K562 (cell line): ENCODE measurements around the gene CREB5. TPM values are rescaled to one million over a fixed set of nuclear protein-coding genes. Genes with fewer than 3 reads are reported as not detected.
A peak's percentile ranks its signal among the peaks of the same experiment; 100 is the strongest.

Source experiments
- ATAC-seq: fragments of 200-7000 bp; cut with Tn5 transposase; 3 replicates; pipeline ENCODE4 v1.9.1; 2020; ENCODE audit warnings: moderate library complexity
- BruUV-seq: library from RNA; stranded (reverse); fragments of 400-500 nt; replicated peaks from 2 replicates; lab custom pipeline; 2021; lab: Mats Ljungman, UMichigan
- CTCF ChIA-PET: fragments of 300-600 bp; formaldehyde crosslinking; extraction: SDS; loops from one replicate; lab custom pipeline; 2021; ENCODE audit warnings: low intra/inter-chr PET ratio; lab: Yijun Ruan, JAX
- POLR2A ChIA-PET: fragments of 300-600, 350-650 bp; sonication (Branson Sonifier 250); formaldehyde crosslinking; extraction: SDS; loops from one replicate; lab custom pipeline; 2021; ENCODE audit warnings: antibody characterized with exemption, inconsistent platforms; lab: Yijun Ruan, JAX
- DNase-seq, 4 experiments: peaks; one replicate each; pipeline versions ENCODE4 v3.0.0 to v3.0.0-alpha.2; 2011 to 2018; ENCODE audit warnings: low spot score in 3 of 4, mixed read lengths in 3 of 4; ENCODE audit errors: extremely low read depth in 1 of 4
- FAIRE-seq: peaks from 2 replicates; lab custom pipeline; 2011; peaks lifted over from hg19 to GRCh38; lab: Jason Lieb, UNC
- H2AFZ ChIP-seq: 2 replicates; pipeline ENCODE4 v1.6.0; 2011; ENCODE audit warnings: low read depth, low read length, control low read depth, inconsistent platforms
- H3K27ac ChIP-seq: fragments of 200-600 bp; 3 replicates; pipeline ENCODE4 v1.8.0; 2011; ENCODE audit warnings: low read depth, mild to moderate bottlenecking, control low read depth, inconsistent platforms, low read length, moderate library complexity, mixed read lengths; ENCODE audit errors: extremely low read depth
- H3K27me3 ChIP-seq, 2 experiments: fragments of 300-600 bp in 1 of 2; 2 replicates in 1 of 2; 3 replicates in 1 of 2; pipeline versions ENCODE4 v1.6.0 to v1.8.0; 2011; ENCODE audit warnings: inconsistent platforms in 2 of 2, low read length in 2 of 2, mild to moderate bottlenecking in 1 of 2, mixed read lengths in 1 of 2, moderate library complexity in 1 of 2; ENCODE audit not compliant: control insufficient read depth in 2 of 2, insufficient read depth in 2 of 2
- H3K36me3 ChIP-seq: fragments of 300-600 bp; 3 replicates; pipeline ENCODE4 v1.8.0; 2011; ENCODE audit warnings: mild to moderate bottlenecking, low read length, inconsistent platforms; ENCODE audit not compliant: control insufficient read depth, insufficient read depth
- H3K4me1 ChIP-seq, 2 experiments: fragments of 200-600 bp in 1 of 2; replicated peaks in 1 of 2; 2 replicates in 1 of 2; 3 replicates in 1 of 2; pipeline versions ENCODE4 v1.5.1 to v1.8.0; 2011; ENCODE audit warnings: inconsistent platforms in 2 of 2, low read length in 2 of 2, mild to moderate bottlenecking in 1 of 2, mixed read lengths in 1 of 2, moderate library complexity in 1 of 2; ENCODE audit not compliant: control insufficient read depth in 2 of 2, insufficient read depth in 2 of 2
- H3K4me2 ChIP-seq: 2 replicates; pipeline ENCODE4 v1.6.1; 2011; ENCODE audit warnings: low read length, control low read depth, inconsistent platforms, mixed read lengths; ENCODE audit not compliant: insufficient read depth
- H3K4me3 ChIP-seq: fragments of 200-600 bp; sonication (generic), shearing (Covaris generic); 2 replicates; pipeline ENCODE4 v1.5.1; 2016; ENCODE audit warnings: control low read depth, inconsistent platforms
- H3K79me2 ChIP-seq: fragments of 200-600 bp; 3 replicates; pipeline ENCODE4 v1.8.0; 2011; ENCODE audit warnings: low read length, inconsistent platforms; ENCODE audit not compliant: control insufficient read depth, insufficient read depth
- H3K9ac ChIP-seq, 2 experiments: 2 replicates each; pipeline versions ENCODE4 v1.6.0 to v1.6.1; 2011; ENCODE audit warnings: low read depth in 2 of 2, low read length in 2 of 2, control low read depth in 1 of 2, inconsistent platforms in 1 of 2, mild to moderate bottlenecking in 1 of 2, mixed read lengths in 1 of 2; ENCODE audit not compliant: insufficient read depth in 1 of 2
- H3K9me1 ChIP-seq: one replicate; pipeline ENCODE4 v1.6.0; 2011; ENCODE audit warnings: inconsistent platforms, mild to moderate bottlenecking, low read length, moderate library complexity; ENCODE audit not compliant: control insufficient read depth, insufficient read depth
- H3K9me3 ChIP-seq: replicated peaks from 2 replicates; pipeline ENCODE4 v1.5.1; 2011; ENCODE audit warnings: low read depth, low read length, inconsistent platforms; ENCODE audit not compliant: control insufficient read depth, insufficient read depth
- H4K20me1 ChIP-seq: replicated peaks from 2 replicates; pipeline ENCODE4 v1.6.1; 2011; ENCODE audit warnings: low read length, inconsistent platforms, mixed read lengths; ENCODE audit not compliant: control insufficient read depth, insufficient read depth
- CBX2 ChIP-seq: fragments of 200-600 bp; sonication (generic); IDR thresholded peaks from one replicate; pipeline ENCODE4 v1.6.1; 2012; ENCODE audit warnings: mild to moderate bottlenecking, low read length, inconsistent platforms; ENCODE audit not compliant: insufficient read depth, poor library complexity, severe bottlenecking
- CBX8 ChIP-seq: fragments of 200-600 bp; sonication (generic); IDR thresholded peaks from 2 replicates; pipeline ENCODE4 v1.6.1; 2012; ENCODE audit warnings: borderline replicate concordance, mixed run types, low read depth, mild to moderate bottlenecking, moderate library complexity, mixed read lengths, low read length, control low read depth, inconsistent platforms; ENCODE audit not compliant: poor library complexity, severe bottlenecking; ENCODE audit errors: extremely low read depth
- CTCF ChIP-seq, 3 experiments: IDR thresholded peaks in 2 of 3; conservative IDR thresholded peaks in 1 of 3; 2 replicates each; pipeline ENCODE4 v1.5.1; 2011 to 2012; ENCODE audit warnings: low read length in 3 of 3, mild to moderate bottlenecking in 3 of 3, control low read depth in 2 of 3, improper control_type of control experiment in 1 of 3, inconsistent platforms in 1 of 3, low read depth in 1 of 3, mixed read lengths in 1 of 3, moderate library complexity in 1 of 3; ENCODE audit not compliant: insufficient read depth in 2 of 3
- HMG20A ChIP-seq: fragments of 450-650 bp; formaldehyde crosslinking; conservative IDR thresholded peaks from 2 replicates; pipeline ENCODE4 v1.4.0; 2020; ENCODE audit warnings: mild to moderate bottlenecking, mixed read lengths
- ILF3 ChIP-seq: fragments of 450-650 bp; IDR thresholded peaks from 2 replicates; pipeline ENCODE4 v1.6.1; 2018; ENCODE audit warnings: antibody characterized with exemption, mild to moderate bottlenecking, moderate library complexity, borderline replicate concordance
- MED1 ChIP-seq: sonication (generic); formaldehyde crosslinking; IDR thresholded peaks from 2 replicates; pipeline ENCODE4 v1.8.1; 2023; ENCODE audit warnings: missing genetic modification reagents, borderline replicate concordance
- NFRKB ChIP-seq: fragments of 450-650 bp; IDR thresholded peaks from 2 replicates; pipeline ENCODE4 v1.6.1; 2016; ENCODE audit warnings: low read depth
- NR2F6 ChIP-seq: fragments of 450-650 bp; formaldehyde crosslinking; IDR thresholded peaks from 2 replicates; pipeline ENCODE4 v1.4.0; 2020; ENCODE audit warnings: mild to moderate bottlenecking
- SAFB ChIP-seq: fragments of 200-400 bp; formaldehyde crosslinking; IDR thresholded peaks from 2 replicates; pipeline ENCODE4 v1.6.1; 2017; ENCODE audit warnings: low read depth, low read length, borderline replicate concordance
- ZNF140 ChIP-seq: fragments of 250-450 bp; sonication (Bioruptor Pico); IDR thresholded peaks from 2 replicates; pipeline ENCODE4 v1.8.0; 2021; ENCODE audit warnings: moderate library complexity, mild to moderate bottlenecking, inconsistent platforms
- ZNF212 ChIP-seq: fragments of 450-650 bp; formaldehyde crosslinking; IDR thresholded peaks from 2 replicates; pipeline ENCODE4 v1.4.0; 2020; ENCODE audit warnings: mild to moderate bottlenecking
- ZNF644 ChIP-seq: fragments of 200-800 bp; sonication (Bioruptor generic); IDR thresholded peaks from 2 replicates; pipeline ENCODE4 v1.6.1; 2016; ENCODE audit warnings: low read depth, missing genetic modification characterization, missing compliant biosample characterization
- WGBS: fragments of 100-300 bp; shearing (Covaris generic); methylation state at CpG from one replicate; pipeline ENCODE4 v1.1.6; 2016; ENCODE audit warnings: low coverage, mixed read lengths; ENCODE audit not compliant: insufficient coverage; ENCODE audit errors: missing lambda C conversion rate; 5-methylcytosine and 5-hydroxymethylcytosine counted together
- in situ Hi-C: fragments of 300-500 bp; cut with MboI; formaldehyde crosslinking; loops from 4 replicates; pipeline ENCODE4 v1.15.0; 2018; ENCODE audit warnings: inconsistent platforms, mixed read lengths
- intact Hi-C: fragments of 100-400 bp; cut with micrococcal nuclease; formaldehyde crosslinking; loops from 2 replicates; pipeline ENCODE4 v1.14.2; 2022
- polyA plus RNA-seq, 8 experiments: library from polyadenylated mRNA; depleted of rRNA in 4 of 8; stranded (reverse) in 5 of 8; unstranded in 3 of 8; fragments of >200 nt; fragmentation: Nextera tagmentation in 2 of 8; fragmentation: Illumina TruSeq in 1 of 8; extraction: Ambion mirVana in 2 of 8; extraction: Trizol in 1 of 8; gene quantifications; 2 replicates each; pipeline versions ENCODE4 v1.2.1 to v1.2.3, GENCODE V29; 2011 to 2014; ENCODE audit warnings: inconsistent platforms in 1 of 8, missing spikeins in 1 of 8
- total RNA-seq, 7 experiments: library from RNA; depleted of rRNA in 6 of 7; stranded (reverse); fragments of >200 nt in 6 of 7; fragmentation: Illumina TruSeq in 2 of 7; extraction: Trizol in 2 of 7; gene quantifications; 2 replicates each; pipeline versions ENCODE4 v1.2.1 to v1.2.3, GENCODE V29; 2011 to 2021; ENCODE audit warnings: low replicate concordance in 1 of 7
- TF ChIP-seq, protein P1 (sequence below): fragments of 250-450 bp; sonication (Bioruptor Pico); IDR thresholded peaks from 2 replicates; pipeline ENCODE4 v1.4.0; 2020; ENCODE audit warnings: mild to moderate bottlenecking, moderate library complexity
- TF ChIP-seq, protein P2 (sequence below): sonication (generic); formaldehyde crosslinking; IDR thresholded peaks from 2 replicates; pipeline ENCODE4 v1.8.0; 2023; ENCODE audit warnings: mild to moderate bottlenecking, missing genetic modification reagents

Gene CREB5
- total and polyA plus RNA-seq, 9 of the 15 experiments (the other 6 are each of a cell fraction or from before 2014, with no cell fraction given), result 0.33 to 6.4 (median 1.8) TPM

DNA sequence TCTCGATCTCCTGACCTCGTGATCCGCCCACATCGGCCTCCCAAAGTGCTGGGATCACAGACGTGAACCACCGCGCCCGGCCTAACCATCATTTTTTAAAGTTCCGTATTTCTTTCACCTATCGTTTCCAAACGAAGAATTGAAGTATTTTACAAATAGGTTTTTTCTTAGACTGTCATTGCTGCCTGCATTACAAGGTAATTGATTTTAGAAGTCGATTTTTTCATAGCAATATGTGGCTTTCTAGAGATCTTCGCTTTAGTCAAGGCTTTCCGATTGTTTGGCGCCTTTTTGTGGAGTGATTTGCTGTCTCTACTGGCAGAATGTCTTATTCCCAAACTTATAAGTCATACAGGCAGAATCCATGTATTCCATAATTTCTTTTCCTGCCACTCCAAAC is 436.6 kb downstream of the CREB5 start:
- no TSS peak for BruUV-seq
- no peak for DNase-seq
- CTCF ChIA-PET, result no interaction called here

DNA sequence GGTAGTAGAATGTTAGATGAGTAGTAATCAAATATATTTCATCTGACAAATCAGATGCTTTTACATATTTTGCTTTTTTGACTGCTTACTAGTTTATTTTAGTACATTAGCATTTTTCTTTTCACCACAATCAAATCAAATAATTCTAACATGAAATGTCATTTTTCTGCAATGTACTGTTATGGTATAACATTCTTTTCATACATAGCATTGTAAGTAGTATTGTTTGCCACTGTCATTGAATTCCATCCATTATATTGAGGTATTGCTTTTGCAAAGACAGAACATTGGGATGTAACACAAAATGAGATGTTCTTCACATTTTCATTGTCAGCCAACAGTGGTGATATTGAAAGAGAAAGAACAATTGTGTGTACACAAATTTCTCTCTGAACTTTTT is 438.4 kb downstream of the CREB5 start:
- CTCF ChIA-PET, result no interaction called here
- intact Hi-C loops, result loop anchor here (5.0 kb wide), 1 partner anchor 233 kb away; no protein-coding TSS in a partner anchor
- in situ Hi-C loops, result loop anchor here (10.0 kb wide), 1 partner anchor 466 kb away; no protein-coding TSS in a partner anchor
- no peaks in the 10 kb centered on the region for H3K79me2 ChIP-seq
- no TSS peak for BruUV-seq
- H3K27ac ChIP-seq, result no peak overlapping the region
- no peak overlapping the region for H3K4me2 ChIP-seq
- H3K4me1 ChIP-seq, result peaks cover 0 to 8% of the 10 kb centered on the region in 2 experiments; a peak in 3 of 5 replicates
- H3K9me1 ChIP-seq, result peaks cover 3% of the 10 kb centered on the region
- H3K4me3 ChIP-seq, result no peak overlapping the region
- no peak overlapping the region for H3K9ac ChIP-seq
- FAIRE-seq, result no peak
- no peak for ATAC-seq
- no peaks in the 10 kb centered on the region for H3K9me3 ChIP-seq
- H2AFZ ChIP-seq, result no peak overlapping the region
- peaks cover 2 to 21% of the 10 kb centered on the region in 2 experiments; a peak in 4 of 5 replicates for H3K27me3 ChIP-seq
- no peaks in the 10 kb centered on the region for H4K20me1 ChIP-seq
- DNase-seq, result no peak
- POLR2A ChIA-PET, result no interaction called here
- H3K36me3 ChIP-seq, result no peaks in the 10 kb centered on the region
- TF ChIP-seq, protein P1, sequence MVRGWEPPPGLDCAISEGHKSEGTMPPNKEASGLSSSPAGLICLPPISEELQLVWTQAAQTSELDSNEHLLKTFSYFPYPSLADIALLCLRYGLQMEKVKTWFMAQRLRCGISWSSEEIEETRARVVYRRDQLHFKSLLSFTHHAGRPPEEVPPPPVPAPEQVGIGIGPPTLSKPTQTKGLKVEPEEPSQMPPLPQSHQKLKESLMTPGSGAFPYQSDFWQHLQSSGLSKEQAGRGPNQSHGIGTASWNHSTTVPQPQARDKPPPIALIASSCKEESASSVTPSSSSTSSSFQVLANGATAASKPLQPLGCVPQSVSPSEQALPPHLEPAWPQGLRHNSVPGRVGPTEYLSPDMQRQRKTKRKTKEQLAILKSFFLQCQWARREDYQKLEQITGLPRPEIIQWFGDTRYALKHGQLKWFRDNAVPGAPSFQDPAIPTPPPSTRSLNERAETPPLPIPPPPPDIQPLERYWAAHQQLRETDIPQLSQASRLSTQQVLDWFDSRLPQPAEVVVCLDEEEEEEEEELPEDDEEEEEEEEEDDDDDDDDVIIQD (CRISPR knock-in tag), result no peak
- TF ChIP-seq NR2F6 (CRISPR knock-in tag), result no peak
- TF ChIP-seq ZNF212 (CRISPR knock-in tag), result no peak
- no peak for TF ChIP-seq HMG20A (CRISPR knock-in tag)
- no peak for TF ChIP-seq ZNF140 (CRISPR knock-in tag)
- no peak for TF ChIP-seq CTCF (IDR thresholded peaks at IDR 0.05 in 2 of 3, conservative IDR thresholded peaks at IDR 0.05 in 1 of 3; ENCODE audit: insufficient read depth in 2 of 3, low read depth in 1 of 3, low read length in 3 of 3)
- no peak for TF ChIP-seq MED1
- no peak for TF ChIP-seq ILF3
- no peak for TF ChIP-seq ZNF644 (tag)
- TF ChIP-seq, protein P2, sequence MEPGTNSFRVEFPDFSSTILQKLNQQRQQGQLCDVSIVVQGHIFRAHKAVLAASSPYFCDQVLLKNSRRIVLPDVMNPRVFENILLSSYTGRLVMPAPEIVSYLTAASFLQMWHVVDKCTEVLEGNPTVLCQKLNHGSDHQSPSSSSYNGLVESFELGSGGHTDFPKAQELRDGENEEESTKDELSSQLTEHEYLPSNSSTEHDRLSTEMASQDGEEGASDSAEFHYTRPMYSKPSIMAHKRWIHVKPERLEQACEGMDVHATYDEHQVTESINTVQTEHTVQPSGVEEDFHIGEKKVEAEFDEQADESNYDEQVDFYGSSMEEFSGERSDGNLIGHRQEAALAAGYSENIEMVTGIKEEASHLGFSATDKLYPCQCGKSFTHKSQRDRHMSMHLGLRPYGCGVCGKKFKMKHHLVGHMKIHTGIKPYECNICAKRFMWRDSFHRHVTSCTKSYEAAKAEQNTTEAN (CRISPR knock-in tag), result no peak

More for the DNA sequence above, 436.6 kb downstream of the CREB5 start:
- intact Hi-C loops, result no loop called here
- no peaks in the 10 kb centered on the region for H3K79me2 ChIP-seq
- no peak for ATAC-seq
- peak; percentile 55 for TF ChIP-seq CBX2
- TF ChIP-seq SAFB, result no peak
- TF ChIP-seq NFRKB, result no peak
- peak; percentile 84 for TF ChIP-seq CBX8
- TF ChIP-seq, all 486 proteins: peak for 2
- 7% methylated on average over 10 of the region's 15 CpGs for WGBS
- no peaks in the 10 kb centered on the region for H3K9me1 ChIP-seq
- POLR2A ChIA-PET, result no interaction called here
- no peak overlapping the region for H3K4me2 ChIP-seq
- no peaks in the 10 kb centered on the region for H3K9me3 ChIP-seq
- H2AFZ ChIP-seq, result no peak overlapping the region
- no peak overlapping the region for H3K9ac ChIP-seq
- no peaks in the 10 kb centered on the region for H4K20me1 ChIP-seq
- H3K27ac ChIP-seq, result no peak overlapping the region
- no peak for FAIRE-seq
- no peaks in the 10 kb centered on the region for H3K36me3 ChIP-seq
- no peak overlapping the region for H3K4me3 ChIP-seq
- peaks cover 2 to 18% of the 10 kb centered on the region in 2 experiments for H3K27me3 ChIP-seq
- H3K4me1 ChIP-seq, result peaks cover 0 to 3% of the 10 kb centered on the region in 2 experiments; a peak in 2 of 5 replicates
- in situ Hi-C loops, result no loop called here
